Neural cell (in vitro differentiated cells): Measurements from ENCODE around the gene LRRC39.

Source experiments
- CTCF ChIP-seq: fragments of 450-650 bp; IDR thresholded peaks from 2 replicates; pipeline ENCODE4 v1.5.1; 2014; ENCODE audit warnings: antibody characterized with exemption, mild to moderate bottlenecking, moderate library complexity; ENCODE audit not compliant: poor library complexity, severe bottlenecking
- EZH2 ChIP-seq: fragments of 200-600, 300-800 bp; shearing (Covaris generic), sonication (generic); IDR thresholded peaks from 2 replicates; pipeline ENCODE4 v1.6.1; 2014; ENCODE audit warnings: antibody characterized with exemption, low read length, borderline replicate concordance, mild to moderate bottlenecking; ENCODE audit not compliant: insufficient read depth, poor library complexity, severe bottlenecking
- MXI1 ChIP-seq: fragments of 450-650 bp; conservative IDR thresholded peaks from 2 replicates; pipeline ENCODE4 v1.6.1; 2014; ENCODE audit warnings: antibody characterized with exemption, mild to moderate bottlenecking; ENCODE audit not compliant: poor library complexity, severe bottlenecking

GRCh38 chr1:100164702-100165101 is 13.4 kb downstream of the LRRC39 start:
- TF ChIP-seq MXI1 (no peak), CTCF (no peak), EZH2 (no peak)
